Transverse colon (tissue), 4 donors: ENCODE measurements around the gene LAMP2. TPM values are rescaled to one million over a fixed set of nuclear protein-coding genes. Genes with fewer than 3 reads are reported as not detected.

Experiments used
- DNase-seq: peaks from one replicate; pipeline ENCODE4 v3.0.0-alpha.2; 2019
- H3K27ac ChIP-seq, 4 donors: fragments of 200-600 bp; sonication (generic); 2 replicates each; pipeline ENCODE4 v1.5.1; 2016 to 2018; ENCODE audit warnings: inconsistent platforms in 4 of 4
- H3K27me3 ChIP-seq: fragments of 200-600 bp; sonication (generic); 2 replicates; pipeline ENCODE4 v1.5.1; 2017; ENCODE audit warnings: inconsistent platforms
- H3K36me3 ChIP-seq, 4 donors: fragments of 200-600 bp; sonication (generic); 2 replicates each; pipeline ENCODE4 v1.5.1; 2017 to 2019; ENCODE audit warnings: inconsistent platforms in 4 of 4
- H3K4me1 ChIP-seq, 4 donors: fragments of 200-600 bp; sonication (generic); 2 replicates each; pipeline ENCODE4 v1.5.1; 2017 to 2020; ENCODE audit warnings: inconsistent platforms in 4 of 4
- H3K4me3 ChIP-seq, 4 donors: fragments of 200-600 bp; sonication (generic); 1 replicate in 1 of 4; 2 replicates in 3 of 4; pipeline versions ENCODE4 v1.5.1 to v1.6.1; 2017 to 2019; ENCODE audit warnings: inconsistent platforms in 4 of 4
- H3K9me3 ChIP-seq, 2 donors: fragments of 200-600 bp; sonication (generic); 2 replicates each; pipeline ENCODE4 v1.5.1; 2017 to 2019; ENCODE audit warnings: inconsistent platforms in 2 of 2
- CTCF ChIP-seq, 5 experiments: fragments of 200-600 bp in 3 of 5; fragments of 450-650 bp in 2 of 5; sonication (generic) in 3 of 5; IDR thresholded peaks; 1 replicate in 2 of 5; 2 replicates in 3 of 5; pipeline ENCODE4 v1.5.1; 2016 to 2017; ENCODE audit warnings: antibody characterized with exemption in 5 of 5, inconsistent platforms in 3 of 5, mild to moderate bottlenecking in 2 of 5, moderate library complexity in 1 of 5
- EP300 ChIP-seq: sonication (generic); formaldehyde crosslinking; IDR thresholded peaks from one replicate; pipeline ENCODE4 v1.6.1; 2017; ENCODE audit warnings: antibody characterized with exemption, low read depth
- POLR2A ChIP-seq: fragments of 450-650 bp; IDR thresholded peaks from one replicate; pipeline ENCODE4 v1.6.1; 2016; ENCODE audit warnings: antibody characterized with exemption, mild to moderate bottlenecking, moderate library complexity
- POLR2AphosphoS5 ChIP-seq, 3 donors: sonication (generic); formaldehyde crosslinking; IDR thresholded peaks; one replicate each; pipeline ENCODE4 v1.6.1; 2016; ENCODE audit warnings: antibody characterized with exemption in 3 of 3
- WGBS, 2 donors: methylation state at CpG; one replicate each; pipeline ENCODE4 v1.1.5; 2018; ENCODE audit warnings: low coverage in 1 of 2; 5-methylcytosine and 5-hydroxymethylcytosine counted together
- in situ Hi-C, 4 donors: fragments of 200-750 bp; cut with MboI; loops; one replicate each; pipeline versions ENCODE4 v1.15.0 to v1.15.1; 2017; ENCODE audit warnings: low sequenced_read_pairs in 3 of 4, low pct_ligation_motif_present in 1 of 4, low pct_unique_long_range_greater_than_20kb in 1 of 4
- intact Hi-C: fragments of 100-400 bp; cut with DNase I; formaldehyde crosslinking; loops from one replicate; pipeline ENCODE4 v1.15.1; 2023; ENCODE audit warnings: low total_unique reads
- total RNA-seq, 4 donors: library from RNA; depleted of rRNA; stranded (reverse); fragments of >200 nt; gene quantifications; one replicate each; pipeline ENCODE4 v1.1.0, GENCODE V29; 2016

The LAMP2 gene
- total RNA-seq, 4 donors from 2014 or later = 44.6 to 93.8 (median 66.0) TPM

DNA sequence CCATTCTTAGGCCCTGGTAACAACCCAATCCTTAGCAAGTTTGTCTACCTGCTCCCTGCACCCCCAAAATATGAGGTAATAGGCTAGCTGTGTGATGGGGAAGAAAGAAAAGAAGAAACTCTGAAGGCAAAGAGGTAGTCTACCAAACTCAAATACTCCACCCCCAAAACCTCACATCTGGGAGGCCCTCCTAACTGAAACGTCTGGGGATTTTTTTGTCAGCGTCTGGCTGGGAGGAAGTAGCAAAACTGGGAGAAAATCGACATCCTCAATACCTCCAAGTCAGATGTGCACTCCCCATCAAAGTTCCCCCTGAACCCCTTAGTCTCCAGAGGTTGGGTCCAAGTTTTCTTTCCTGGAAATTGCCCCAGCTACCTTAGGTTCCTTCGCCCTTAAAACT lies 1.0 kb downstream of the LAMP2 start:
- Histone ChIP-seq H3K27ac (peak overlapping the region; percentile 86 to 93 (median 90)), H3K27me3 (no peaks in the 10 kb centered on the region), H3K4me1 (peaks cover 0 to 13% (median 3%) of the 10 kb centered on the region in 4 donors), H3K36me3 (no peaks in the 10 kb centered on the region), H3K4me3 (peak overlapping the region; percentile 50 to 71 (median 68)), H3K9me3 (no peaks in the 10 kb centered on the region)
- no peak for DNase-seq
- WGBS, 2 donors = 0 to 33% methylated on average over 1 to 4 of the region's 4 CpGs
- in situ Hi-C loops = loop anchor here in 1 of 4 donors (25.0 kb wide), 1 partner anchor 206 kb away; the partner anchor contains the start of gene ZBTB33
- TF ChIP-seq POLR2A (no peak), POLR2AphosphoS5 (IDR thresholded peaks at IDR 0.05) (no peak), CTCF (IDR thresholded peaks at IDR 0.05) (no peak), EP300 (no peak)
- intact Hi-C loops = loop anchor here (10.0 kb wide), 1 partner anchor 213 kb away; the partner anchor contains the start of gene ZBTB33

- WGBS, 2 donors = 67 to 79% methylated on average over 1 to 4 of the region's 4 CpGs
- H3K4me1 ChIP-seq = peaks cover 0 to 21% (median 5%) of the 10 kb centered on the region in 4 donors
Observed at GRCh38 chrX:120464411-120464810, 4.7 kb downstream of the LAMP2 start.

DNA sequence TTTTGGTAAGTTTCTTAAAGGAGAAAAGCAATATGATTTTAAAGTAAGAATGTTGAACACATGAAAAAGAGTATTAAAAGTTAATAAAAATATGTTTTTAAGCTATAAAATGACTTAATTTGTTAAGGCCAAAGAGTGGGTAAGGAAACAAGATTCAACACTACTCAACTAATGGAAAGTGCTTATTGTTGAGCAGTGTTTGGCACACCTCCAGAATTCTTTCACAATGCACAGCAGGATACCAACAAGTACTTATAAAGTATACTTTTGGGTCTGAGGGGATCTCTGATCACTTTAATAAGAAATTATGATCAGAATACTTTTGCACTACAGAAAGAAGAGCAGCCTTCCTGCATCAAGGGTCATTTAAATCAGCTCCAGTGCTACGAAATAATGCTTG lies 5.9 kb downstream of the LAMP2 start:
- intact Hi-C loops = loop anchor here (10.0 kb wide), 1 partner anchor 208 kb away; the partner anchor contains the start of gene ZBTB33
- in situ Hi-C loops = loop anchor here in 1 of 4 donors (25.0 kb wide), 1 partner anchor 201 kb away; the partner anchor contains the start of gene ZBTB33
- WGBS, 2 donors = 79% methylated on average over 1 of the region's 1 CpG; no CpG with 5 or more reads in 1 of the 2 donors
- Histone ChIP-seq H3K4me1 (peaks cover 0 to 30% (median 5%) of the 10 kb centered on the region in 4 donors), H3K27me3 (no peaks in the 10 kb centered on the region), H3K27ac (no peak overlapping the region), H3K9me3 (no peaks in the 10 kb centered on the region), H3K36me3 (no peaks in the 10 kb centered on the region), H3K4me3 (no peak overlapping the region)
- no peak for DNase-seq
- TF ChIP-seq EP300 (no peak), POLR2A (no peak), POLR2AphosphoS5 (IDR thresholded peaks at IDR 0.05) (no peak), CTCF (IDR thresholded peaks at IDR 0.05) (no peak)

More at GRCh38 chrX:120464411-120464810, 4.7 kb downstream of the LAMP2 start:
- Histone ChIP-seq H3K4me3 (no peak overlapping the region), H3K27me3 (no peaks in the 10 kb centered on the region), H3K27ac (no peak overlapping the region), H3K9me3 (no peaks in the 10 kb centered on the region), H3K36me3 (no peaks in the 10 kb centered on the region)
- intact Hi-C loops (loop anchor here (10.0 kb wide), 1 partner anchor 210 kb away; the partner anchor contains the start of gene ZBTB33), in situ Hi-C loops (loop anchor here in 1 of 4 donors (25.0 kb wide), 1 partner anchor 202 kb away; the partner anchor contains the start of gene ZBTB33)
- TF ChIP-seq POLR2AphosphoS5 (IDR thresholded peaks at IDR 0.05) = no peak
- no peak for TF ChIP-seq POLR2A
- no peak for TF ChIP-seq CTCF (IDR thresholded peaks at IDR 0.05)
- no peak for TF ChIP-seq EP300
- DNase-seq = no peak

DNA sequence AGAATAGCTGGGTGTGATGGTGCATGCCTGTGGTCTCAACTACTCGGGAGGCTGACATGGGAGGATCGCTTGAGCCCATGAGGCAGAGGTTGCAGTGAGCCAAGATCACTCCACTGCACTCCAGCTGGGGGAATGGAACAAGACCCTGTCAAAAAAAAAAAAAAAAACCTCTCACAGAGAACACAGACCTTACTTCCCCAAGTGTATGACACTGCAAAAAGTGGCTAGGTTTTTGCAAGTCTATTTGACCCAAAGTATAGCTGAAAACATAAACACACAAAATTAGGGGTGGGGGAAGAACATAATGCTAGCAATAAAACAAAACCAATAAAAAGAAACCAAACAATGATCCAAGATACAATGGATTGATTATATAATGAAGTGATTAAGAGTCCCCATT lies 6.7 kb downstream of the LAMP2 start:
- DNase-seq = no peak
- H3K27me3 ChIP-seq = no peaks in the 10 kb centered on the region
- intact Hi-C loops (loop anchor here (10.0 kb wide), 1 partner anchor 208 kb away; the partner anchor contains the start of gene ZBTB33), in situ Hi-C loops (loop anchor here in 1 of 4 donors (25.0 kb wide), 1 partner anchor 200 kb away; the partner anchor contains the start of gene ZBTB33)
- 85% methylated on average over 2 of the region's 2 CpGs; no CpG with 5 or more reads in 1 of the 2 donors for WGBS, 2 donors
- H3K4me1 ChIP-seq = peaks cover 0 to 31% (median 2%) of the 10 kb centered on the region in 4 donors
- no peak overlapping the region for H3K4me3 ChIP-seq
- H3K36me3 ChIP-seq = no peaks in the 10 kb centered on the region
- H3K9me3 ChIP-seq = no peaks in the 10 kb centered on the region
- TF ChIP-seq POLR2A (no peak), CTCF (IDR thresholded peaks at IDR 0.05) (no peak), EP300 (no peak), POLR2AphosphoS5 (IDR thresholded peaks at IDR 0.05) (no peak)
- no peak overlapping the region for H3K27ac ChIP-seq
